Measurements from ENCODE around the gene IQCH. TPM values are rescaled to one million over a fixed set of nuclear protein-coding genes. Genes with fewer than 3 reads are reported as not detected.

Gene IQCH
- total RNA-seq, 2 donors from 2014 or later, result 5.8 to 9.5 TPM

- Histone ChIP-seq H3K27me3 (replicated peaks; ENCODE audit: insufficient read depth) (no peaks in the 10 kb centered on the region), H3K36me3 (no peaks in the 10 kb centered on the region), H3K27ac (no peak overlapping the region), H3K4me1 (replicated peaks) (no peaks in the 10 kb centered on the region), H3K4me3 (no peak overlapping the region), H3K9me3 (no peaks in the 10 kb centered on the region)
- intact Hi-C loops (cut with DNase I), result no loop called here
- DNase-seq (ENCODE audit: low spot score), result no peak
- 95% methylated on average over 1 of the region's 1 CpG for WGBS
- no peak for TF ChIP-seq POLR2A (IDR thresholded peaks at IDR 0.05)
- no peak for TF ChIP-seq CTCF (IDR thresholded peaks at IDR 0.05)
- TF ChIP-seq POLR2AphosphoS5 (IDR thresholded peaks at IDR 0.05), result no peak
Observed at GRCh38 chr15:67311731-67312130, 57.1 kb downstream of the IQCH start.

- Histone ChIP-seq H3K27me3 (replicated peaks; ENCODE audit: insufficient read depth) (no peaks in the 10 kb centered on the region), H3K36me3 (no peaks in the 10 kb centered on the region), H3K27ac (no peak overlapping the region), H3K9me3 (no peaks in the 10 kb centered on the region), H3K4me1 (replicated peaks) (no peaks in the 10 kb centered on the region), H3K4me3 (no peak overlapping the region)
- WGBS, result 84% methylated on average over 3 of the region's 3 CpGs
- intact Hi-C loops (cut with DNase I), result no loop called here
- no peak for TF ChIP-seq POLR2AphosphoS5 (IDR thresholded peaks at IDR 0.05)
- TF ChIP-seq POLR2A (IDR thresholded peaks at IDR 0.05), result no peak
- no peak for TF ChIP-seq CTCF (IDR thresholded peaks at IDR 0.05)
- no peak for DNase-seq (ENCODE audit: low spot score)
Observed at GRCh38 chr15:67319961-67320360, 65.4 kb downstream of the IQCH start.

- intact Hi-C loops (cut with DNase I), result no loop called here
- no peak for DNase-seq (ENCODE audit: low spot score)
- Histone ChIP-seq H3K4me3 (no peak overlapping the region), H3K36me3 (no peaks in the 10 kb centered on the region), H3K4me1 (replicated peaks) (no peaks in the 10 kb centered on the region), H3K9me3 (no peaks in the 10 kb centered on the region), H3K27me3 (replicated peaks; ENCODE audit: insufficient read depth) (no peaks in the 10 kb centered on the region), H3K27ac (no peak overlapping the region)
- TF ChIP-seq CTCF (IDR thresholded peaks at IDR 0.05), result no peak
- TF ChIP-seq POLR2A (IDR thresholded peaks at IDR 0.05), result no peak
- no peak for TF ChIP-seq POLR2AphosphoS5 (IDR thresholded peaks at IDR 0.05)
Observed at GRCh38 chr15:67321352-67321751, 66.8 kb downstream of the IQCH start.

- no peaks in the 10 kb centered on the region for H3K9me3 ChIP-seq
- no peak overlapping the region for H3K4me3 ChIP-seq
- H3K36me3 ChIP-seq, result no peaks in the 10 kb centered on the region
- DNase-seq (ENCODE audit: low spot score), result no peak
- intact Hi-C loops (cut with DNase I), result no loop called here
- no peak for TF ChIP-seq POLR2AphosphoS5 (IDR thresholded peaks at IDR 0.05)
- TF ChIP-seq CTCF (IDR thresholded peaks at IDR 0.05), result no peak
- TF ChIP-seq POLR2A (IDR thresholded peaks at IDR 0.05), result no peak
- whole genome bisulfite sequencing, result 80% methylated on average over 4 of the region's 4 CpGs
- H3K27me3 ChIP-seq (replicated peaks; ENCODE audit: insufficient read depth), result no peaks in the 10 kb centered on the region
- no peaks in the 10 kb centered on the region for H3K4me1 ChIP-seq (replicated peaks)
- no peak overlapping the region for H3K27ac ChIP-seq
Observed at GRCh38 chr15:67322481-67322880, 67.9 kb downstream of the IQCH start.

- Histone ChIP-seq H3K27me3 (replicated peaks; ENCODE audit: insufficient read depth) (no peaks in the 10 kb centered on the region), H3K27ac (no peak overlapping the region), H3K9me3 (no peaks in the 10 kb centered on the region), H3K4me3 (no peak overlapping the region), H3K36me3 (no peaks in the 10 kb centered on the region), H3K4me1 (replicated peaks) (no peaks in the 10 kb centered on the region)
- TF ChIP-seq POLR2A (IDR thresholded peaks at IDR 0.05) (no peak), CTCF (IDR thresholded peaks at IDR 0.05) (no peak), POLR2AphosphoS5 (IDR thresholded peaks at IDR 0.05) (no peak)
- 50% methylated on average over 1 of the region's 1 CpG for WGBS
- DNase-seq (ENCODE audit: low spot score), result no peak
- intact Hi-C loops (cut with DNase I), result no loop called here
Observed at GRCh38 chr15:67327312-67327711, 72.7 kb downstream of the IQCH start.
